OCI-M2 (cell line): Measurements from ENCODE around the gene CT45A2.
"Not testable (repeated sequence)": the region's sequence is repeated elsewhere in the genome, so short reads cannot be mapped to it uniquely, and the experiment has no call there.

Experiments
- DNase-seq: peaks from one replicate; lab custom pipeline; 2025; ENCODE audit not compliant: unreplicated experiment; lab: John Stamatoyannopoulos, UW

The CT45A2 gene, protein sequence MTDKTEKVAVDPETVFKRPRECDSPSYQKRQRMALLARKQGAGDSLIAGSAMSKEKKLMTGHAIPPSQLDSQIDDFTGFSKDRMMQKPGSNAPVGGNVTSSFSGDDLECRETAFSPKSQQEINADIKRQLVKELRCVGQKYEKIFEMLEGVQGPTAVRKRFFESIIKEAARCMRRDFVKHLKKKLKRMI

DNA sequence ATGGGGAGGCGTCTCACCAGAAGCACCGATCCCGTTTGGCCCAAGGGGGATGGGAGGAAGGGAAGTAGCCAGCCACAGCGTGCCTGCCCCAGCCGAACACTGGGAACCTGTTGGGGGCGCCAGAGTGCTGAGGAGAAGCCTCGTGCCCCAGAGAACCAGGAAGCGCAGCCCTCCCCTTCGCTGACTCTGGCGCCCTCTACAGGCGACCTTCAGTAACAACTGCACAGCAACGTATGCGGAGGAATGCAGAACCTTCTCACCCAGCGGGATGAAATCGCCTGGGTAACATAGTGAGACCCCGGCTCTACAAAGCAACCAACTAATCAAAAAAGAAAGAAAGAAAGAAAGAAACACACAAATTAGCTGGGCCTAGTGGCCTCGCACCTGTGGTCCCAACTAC is at the start of gene CT45A2:
Gene CT45A2, minus strand, starts transcription at position 101 of the 400 bp plus-strand sequence. CDS start 3,747 bp downstream, outside the sequence.
- DNase-seq, result not testable (repeated sequence)

DNA sequence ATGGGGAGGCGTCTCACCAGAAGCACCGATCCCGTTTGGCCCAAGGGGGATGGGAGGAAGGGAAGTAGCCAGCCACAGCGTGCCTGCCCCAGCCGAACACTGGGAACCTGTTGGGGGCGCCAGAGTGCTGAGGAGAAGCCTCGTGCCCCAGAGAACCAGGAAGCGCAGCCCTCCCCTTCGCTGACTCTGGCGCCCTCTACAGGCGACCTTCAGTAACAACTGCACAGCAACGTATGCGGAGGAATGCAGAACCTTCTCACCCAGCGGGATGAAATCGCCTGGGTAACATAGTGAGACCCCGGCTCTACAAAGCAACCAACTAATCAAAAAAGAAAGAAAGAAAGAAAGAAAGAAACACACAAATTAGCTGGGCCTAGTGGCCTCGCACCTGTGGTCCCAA is 34.6 kb upstream of the CT45A2 start, which contains the start of gene CT45A8:
Gene CT45A8, minus strand, starts transcription at position 101 of the 400 bp plus-strand sequence. CDS start 3,755 bp downstream, outside the sequence.
- DNase-seq, result not testable (repeated sequence)

DNA sequence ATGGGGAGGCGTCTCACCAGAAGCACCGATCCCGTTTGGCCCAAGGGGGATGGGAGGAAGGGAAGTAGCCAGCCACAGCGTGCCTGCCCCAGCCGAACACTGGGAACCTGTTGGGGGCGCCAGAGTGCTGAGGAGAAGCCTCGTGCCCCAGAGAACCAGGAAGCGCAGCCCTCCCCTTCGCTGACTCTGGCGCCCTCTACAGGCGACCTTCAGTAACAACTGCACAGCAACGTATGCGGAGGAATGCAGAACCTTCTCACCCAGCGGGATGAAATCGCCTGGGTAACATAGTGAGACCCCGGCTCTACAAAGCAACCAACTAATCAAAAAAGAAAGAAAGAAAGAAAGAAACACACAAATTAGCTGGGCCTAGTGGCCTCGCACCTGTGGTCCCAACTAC is 17.4 kb upstream of the CT45A2 start, which contains the start of gene CT45A7:
Gene CT45A7, minus strand, starts transcription at position 101 of the 400 bp plus-strand sequence. CDS start 3,747 bp downstream, outside the sequence.
- not testable (repeated sequence) for DNase-seq

- not testable (repeated sequence) for DNase-seq
Measured at GRCh38 chrX:135802687-135803086, 17.1 kb downstream of the CT45A2 start, which contains the start of gene CT45A6. CT45A6 (minus strand) TSS chrX:135802787; CDS start chrX:135798993, 3,794 bp downstream.

- DNase-seq, result not testable (repeated sequence)
Measured at GRCh38 chrX:135785403-135785802, 34.4 kb downstream of the CT45A2 start, which contains the start of gene CT45A5. CT45A5 (minus strand) TSS chrX:135785503; CDS start chrX:135781729, 3,774 bp downstream.

DNA sequence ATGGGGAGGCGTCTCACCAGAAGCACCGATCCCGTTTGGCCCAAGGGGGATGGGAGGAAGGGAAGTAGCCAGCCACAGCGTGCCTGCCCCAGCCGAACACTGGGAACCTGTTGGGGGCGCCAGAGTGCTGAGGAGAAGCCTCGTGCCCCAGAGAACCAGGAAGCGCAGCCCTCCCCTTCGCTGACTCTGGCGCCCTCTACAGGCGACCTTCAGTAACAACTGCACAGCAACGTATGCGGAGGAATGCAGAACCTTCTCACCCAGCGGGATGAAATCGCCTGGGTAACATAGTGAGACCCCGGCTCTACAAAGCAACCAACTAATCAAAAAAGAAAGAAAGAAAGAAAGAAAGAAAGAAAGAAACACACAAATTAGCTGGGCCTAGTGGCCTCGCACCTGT is 51.7 kb downstream of the CT45A2 start, which contains the start of gene CT45A3:
Gene CT45A3, minus strand, starts transcription at position 101 of the 400 bp plus-strand sequence. CDS start 3,747 bp downstream, outside the sequence.
- DNase-seq, result not testable (repeated sequence)
